IMR-90 (cell line): ENCODE results near the gene GSTA2. TPM values are rescaled to one million over a fixed set of nuclear protein-coding genes. Genes with fewer than 3 reads are reported as not detected.

Experiments used
- ATAC-seq: fragments of 200-7000 bp; cut with Tn5 transposase; 2 replicates; pipeline ENCODE4 v1.9.1; 2020; ENCODE audit warnings: low read depth, mild to moderate bottlenecking, moderate library complexity
- BruUV-seq: library from RNA; stranded (reverse); fragments of 400-500 nt; replicated peaks from 2 replicates; lab custom pipeline; 2021; lab: Mats Ljungman, UMichigan
- CTCF ChIA-PET: fragments of 300-600 bp; formaldehyde crosslinking; extraction: SDS; loops from one replicate; lab custom pipeline; 2021; ENCODE audit warnings: antibody characterized with exemption; lab: Yijun Ruan, JAX
- POLR2A ChIA-PET: fragments of 300-600 bp; sonication (Branson Sonifier 250); formaldehyde crosslinking; loops from one replicate; lab custom pipeline; 2022; ENCODE audit warnings: antibody characterized with exemption; ENCODE audit not compliant: unreplicated experiment; lab: Charles Lee
- DNase-seq: peaks from one replicate; pipeline ENCODE4 v3.0.0; 2013
- H2AFZ ChIP-seq: replicated peaks from 2 replicates; pipeline ENCODE3; 2013; ENCODE audit warnings: low read length, mild to moderate bottlenecking; ENCODE audit not compliant: poor library complexity
- H2AK5ac ChIP-seq: 2 replicates; pipeline ENCODE4 v1.6.1; 2013; ENCODE audit warnings: low read depth, low read length, inconsistent platforms
- H2AK9ac ChIP-seq: replicated peaks from 2 replicates; pipeline ENCODE3; 2013; ENCODE audit warnings: mild to moderate bottlenecking, low read depth, low read length, moderate library complexity; ENCODE audit not compliant: poor library complexity
- H2BK120ac ChIP-seq: 2 replicates; pipeline ENCODE4 v1.6.1; 2013; ENCODE audit warnings: low read depth, low read length, inconsistent platforms
- H2BK15ac ChIP-seq: 3 replicates; pipeline ENCODE4 v1.6.1; 2013; ENCODE audit warnings: low read depth, low read length, inconsistent platforms
- H2BK20ac ChIP-seq: 2 replicates; pipeline ENCODE4 v1.6.1; 2013; ENCODE audit warnings: low read depth, mild to moderate bottlenecking, inconsistent platforms, low read length, moderate library complexity
- H2BK5ac ChIP-seq: 2 replicates; pipeline ENCODE4 v1.6.1; 2013; ENCODE audit warnings: mild to moderate bottlenecking, low read depth, low read length, inconsistent platforms; ENCODE audit not compliant: poor library complexity, severe bottlenecking
- H3K14ac ChIP-seq: replicated peaks from 2 replicates; pipeline ENCODE4 v1.6.1; 2013; ENCODE audit warnings: low read depth, low read length, inconsistent platforms
- H3K18ac ChIP-seq: 2 replicates; pipeline ENCODE4 v1.6.1; 2013; ENCODE audit warnings: low read depth, low read length, control low read depth
- H3K23ac ChIP-seq: 2 replicates; pipeline ENCODE4 v1.6.1; 2013; ENCODE audit warnings: low read depth, low read length, inconsistent platforms
- H3K27ac ChIP-seq: 2 replicates; pipeline ENCODE4 v1.5.1; 2013; ENCODE audit warnings: mild to moderate bottlenecking, control low read depth, low read length; ENCODE audit not compliant: insufficient read depth
- H3K27me3 ChIP-seq: 2 replicates; pipeline ENCODE4 v1.6.1; 2013; ENCODE audit warnings: low read length; ENCODE audit not compliant: control insufficient read depth, insufficient read depth
- H3K36me3 ChIP-seq: 2 replicates; pipeline ENCODE4 v1.6.1; 2013; ENCODE audit warnings: low read length, mixed read lengths; ENCODE audit not compliant: control insufficient read depth, insufficient read depth
- H3K4ac ChIP-seq: 2 replicates; pipeline ENCODE4 v1.6.1; 2013; ENCODE audit warnings: low read depth, low read length, inconsistent platforms
- H3K4me1 ChIP-seq: 2 replicates; pipeline ENCODE4 v1.6.1; 2013; ENCODE audit warnings: low read length, mixed read lengths; ENCODE audit not compliant: control insufficient read depth, insufficient read depth
- H3K4me2 ChIP-seq: 2 replicates; pipeline ENCODE4 v1.6.1; 2013; ENCODE audit warnings: low read depth, mild to moderate bottlenecking, control low read depth, low read length, moderate library complexity
- H3K4me3 ChIP-seq: 2 replicates; pipeline ENCODE4 v1.5.1; 2013; ENCODE audit warnings: low read depth, mild to moderate bottlenecking, control low read depth, low read length, moderate library complexity; ENCODE audit not compliant: insufficient read depth
- H3K56ac ChIP-seq: 2 replicates; pipeline ENCODE4 v1.6.1; 2013; ENCODE audit warnings: low read length, inconsistent platforms; ENCODE audit not compliant: insufficient read depth; ENCODE audit errors: extremely low read depth
- H3K79me1 ChIP-seq, 2 experiments: 2 replicates each; pipeline ENCODE4 v1.6.1; 2013; ENCODE audit warnings: low read length in 2 of 2, inconsistent platforms in 1 of 2, low read depth in 1 of 2
- H3K9ac ChIP-seq: 2 replicates; pipeline ENCODE4 v1.6.1; 2013; ENCODE audit warnings: low read depth, low read length, control low read depth
- H3K9me1 ChIP-seq: 2 replicates; pipeline ENCODE4 v1.6.1; 2013; ENCODE audit warnings: low read length, inconsistent platforms; ENCODE audit not compliant: insufficient read depth
- H3K9me3 ChIP-seq: 2 replicates; pipeline ENCODE4 v1.6.1; 2013; ENCODE audit warnings: low read length; ENCODE audit not compliant: control insufficient read depth, insufficient read depth
- H4K20me1 ChIP-seq: 2 replicates; pipeline ENCODE4 v1.6.1; 2013; ENCODE audit warnings: low read length, inconsistent platforms; ENCODE audit not compliant: insufficient read depth
- H4K5ac ChIP-seq: 2 replicates; pipeline ENCODE4 v1.6.1; 2013; ENCODE audit warnings: mild to moderate bottlenecking, low read depth, low read length, control low read depth
- H4K8ac ChIP-seq, 2 experiments: 2 replicates each; pipeline ENCODE4 v1.6.1; 2013; ENCODE audit warnings: low read depth in 2 of 2, low read length in 2 of 2, control low read depth in 1 of 2, inconsistent platforms in 1 of 2
- H4K91ac ChIP-seq: 2 replicates; pipeline ENCODE4 v1.6.1; 2013; ENCODE audit warnings: low read depth, low read length, inconsistent platforms; ENCODE audit not compliant: insufficient read depth
- BHLHE40 ChIP-seq: fragments of 150-350 bp; IDR thresholded peaks from 2 replicates; pipeline ENCODE4 v1.6.1; 2016; ENCODE audit warnings: mild to moderate bottlenecking, low read depth, low read length
- CEBPB ChIP-seq: IDR thresholded peaks from 2 replicates; pipeline ENCODE4 v1.6.1; 2012; ENCODE audit warnings: low read depth, low read length, improper control_type of control experiment
- CHD1 ChIP-seq: IDR thresholded peaks from 2 replicates; pipeline ENCODE4 v1.6.1; 2012; ENCODE audit warnings: low read depth, low read length, improper control_type of control experiment
- CTCF ChIP-seq: conservative IDR thresholded peaks from 2 replicates; pipeline ENCODE4 v1.5.1; 2012; ENCODE audit warnings: mild to moderate bottlenecking, low read depth, low read length, improper control_type of control experiment
- ELK1 ChIP-seq: fragments of 150-350 bp; IDR thresholded peaks from 2 replicates; pipeline ENCODE4 v1.6.1; 2016; ENCODE audit warnings: low read depth, mild to moderate bottlenecking, low read length, moderate library complexity, borderline replicate concordance
- FOS ChIP-seq: fragments of 150-350 bp; IDR thresholded peaks from 2 replicates; pipeline ENCODE4 v1.6.1; 2016; ENCODE audit warnings: low read depth, low read length
- MAFK ChIP-seq: IDR thresholded peaks from 2 replicates; pipeline ENCODE4 v1.6.1; 2012; ENCODE audit warnings: low read depth, low read length, improper control_type of control experiment
- MAZ ChIP-seq: IDR thresholded peaks from 2 replicates; pipeline ENCODE4 v1.6.1; 2012; ENCODE audit warnings: low read depth, mild to moderate bottlenecking, low read length, improper control_type of control experiment, moderate library complexity, borderline replicate concordance
- MXI1 ChIP-seq: IDR thresholded peaks from 2 replicates; pipeline ENCODE4 v1.6.1; 2012; ENCODE audit warnings: low read depth, mild to moderate bottlenecking, low read length, moderate library complexity, borderline replicate concordance
- NFE2L2 ChIP-seq: fragments of 150-350 bp; IDR thresholded peaks from 2 replicates; pipeline ENCODE4 v1.6.1; 2016; ENCODE audit warnings: low read depth, mild to moderate bottlenecking, low read length
- POLR2A ChIP-seq: IDR thresholded peaks from 2 replicates; pipeline ENCODE4 v1.6.1; 2012; ENCODE audit warnings: mild to moderate bottlenecking, low read depth, low read length
- RAD21 ChIP-seq: IDR thresholded peaks from 2 replicates; pipeline ENCODE4 v1.6.1; 2012; ENCODE audit warnings: low read length, improper control_type of control experiment
- RCOR1 ChIP-seq: IDR thresholded peaks from 2 replicates; pipeline ENCODE4 v1.6.1; 2012; ENCODE audit warnings: mild to moderate bottlenecking, low read length, improper control_type of control experiment; ENCODE audit not compliant: insufficient replicate concordance
- RFX5 ChIP-seq: IDR thresholded peaks from 2 replicates; pipeline ENCODE4 v1.8.0; 2012; ENCODE audit warnings: low read depth, mild to moderate bottlenecking, low read length, moderate library complexity
- SMC3 ChIP-seq: fragments of 150-350 bp; IDR thresholded peaks from 2 replicates; pipeline ENCODE4 v1.6.1; 2016; ENCODE audit warnings: low read depth, mild to moderate bottlenecking, antibody characterized with exemption, low read length, moderate library complexity
- USF2 ChIP-seq: fragments of 150-350 bp; IDR thresholded peaks from 2 replicates; pipeline ENCODE4 v1.6.1; 2017; ENCODE audit warnings: mild to moderate bottlenecking, antibody characterized with exemption, low read length, low read depth
- WGBS, 2 experiments: methylation state at CpG; one replicate each; pipeline versions ENCODE4 v1.1.5 to v1.1.7; 2013; ENCODE audit warnings: missing lambda C conversion rate in 2 of 2; ENCODE audit not compliant: insufficient read length in 1 of 2; ENCODE audit errors: extremely low coverage in 2 of 2; 5-methylcytosine and 5-hydroxymethylcytosine counted together
- dilution Hi-C: fragments of 300-500 bp; cut with HindIII; formaldehyde crosslinking; loops from one replicate; pipeline ENCODE4 v1.14.3; 2018; ENCODE audit warnings: low sequenced_read_pairs; ENCODE audit not compliant: unreplicated experiment
- in situ Hi-C: fragments of 300-500 bp; cut with MboI; formaldehyde crosslinking; loops from 3 replicates; pipeline ENCODE4 v1.14.3; 2019; ENCODE audit warnings: low sequenced_read_pairs, inconsistent platforms, mixed read lengths
- intact Hi-C: fragments of 100-400 bp; cut with micrococcal nuclease; formaldehyde crosslinking; loops from 2 replicates; pipeline ENCODE4 v1.10.0; 2022
- polyA plus RNA-seq, 3 experiments: library from polyadenylated mRNA; depleted of rRNA; stranded (reverse); fragments of >200 nt; gene quantifications; 2 replicates each; pipeline ENCODE4 v1.2.3, GENCODE V29; 2012; ENCODE audit warnings: low replicate concordance in 1 of 3
- total RNA-seq: library from RNA; depleted of rRNA; stranded (reverse); fragments of >200 nt; gene quantifications from 2 replicates; pipeline ENCODE4 v1.2.3, GENCODE V29; 2012

Gene GSTA2
- total and polyA plus RNA-seq, 2 of the 4 experiments (the other 2 are of a cell fraction): not detected

- in situ Hi-C loops (no loop called here), dilution Hi-C loops (no loop called here), intact Hi-C loops (no loop called here)
- Histone ChIP-seq H3K9ac (no peak overlapping the region), H2AK9ac (no peak overlapping the region), H3K23ac (no peak overlapping the region), H4K20me1 (no peaks in the 10 kb centered on the region), H3K4ac (no peak overlapping the region), H3K4me2 (no peak overlapping the region), H3K27me3 (peaks cover 11% of the 10 kb centered on the region; the same call in 1 of the 2 replicates), H3K18ac (no peak overlapping the region), H3K9me1 (no peaks in the 10 kb centered on the region), H2BK15ac (no peak overlapping the region), H3K79me1 (no peaks in the 10 kb centered on the region), H4K8ac (no peak overlapping the region), H3K4me1 (no peaks in the 10 kb centered on the region), H2BK120ac (no peak overlapping the region), H3K36me3 (no peaks in the 10 kb centered on the region), H4K91ac (no peak overlapping the region), H2AK5ac (no peak overlapping the region), H2BK5ac (no peak overlapping the region), H2BK20ac (no peak overlapping the region), H2AFZ (no peak overlapping the region), H3K4me3 (no peak overlapping the region), H3K27ac (no peak overlapping the region), H3K56ac (no peak overlapping the region), H3K14ac (no peak overlapping the region), H3K9me3 (peaks cover 12% of the 10 kb centered on the region), H4K5ac (no peak overlapping the region)
- no peak for ATAC-seq
- TF ChIP-seq BHLHE40 (no peak), ELK1 (no peak), POLR2A (no peak), CEBPB (no peak), RAD21 (no peak), CHD1 (no peak), MAZ (no peak), FOS (no peak), USF2 (no peak), RFX5 (no peak), MXI1 (no peak), MAFK (no peak), SMC3 (no peak), CTCF (no peak), RCOR1 (no peak), NFE2L2 (no peak)
- DNase-seq: no peak
- CTCF ChIA-PET: no interaction called here
- POLR2A ChIA-PET: no interaction called here
- no TSS peak for BruUV-seq
- no CpG with 5 or more reads among the region's 2 CpGs for WGBS, 2 experiments
Measured at GRCh38 chr6:52739134-52739533, 24.1 kb downstream of the GSTA2 start.
